Panc1 (cell line): ENCODE measurements around the gene PIEZO1. TPM values are rescaled to one million over a fixed set of nuclear protein-coding genes. Genes with fewer than 3 reads are reported as not detected.

Source experiments
- ATAC-seq: fragments of 200-7000 bp; cut with Tn5 transposase; 2 replicates; pipeline ENCODE4 v1.9.1; 2020; ENCODE audit warnings: mild to moderate bottlenecking, moderate library complexity
- BruUV-seq: library from RNA; stranded (reverse); fragments of 400-500 nt; replicated peaks from 2 replicates; lab custom pipeline; 2021; lab: Mats Ljungman, UMichigan
- CTCF ChIA-PET: fragments of 300-600 bp; sonication (Branson Sonifier 250); formaldehyde crosslinking; loops from one replicate; lab custom pipeline; 2022; ENCODE audit warnings: antibody characterized with exemption; lab: Charles Lee
- POLR2A ChIA-PET: fragments of 300-600 bp; sonication (Branson Sonifier 250); formaldehyde crosslinking; loops from one replicate; lab custom pipeline; 2022; ENCODE audit warnings: antibody characterized with exemption; lab: Charles Lee
- DNase-seq: peaks from one replicate; pipeline ENCODE4 v3.0.0-alpha.2; 2010; ENCODE audit warnings: low read depth, low spot score
- H3K27ac ChIP-seq: 2 replicates; pipeline ENCODE4 v1.5.1; 2011; ENCODE audit warnings: mild to moderate bottlenecking, low read length, inconsistent platforms
- H3K27me3 ChIP-seq: fragments of 200-500 bp; sonication (Bioruptor generic); 2 replicates; pipeline ENCODE4 v1.6.0; 2014; ENCODE audit warnings: low read length, inconsistent platforms; ENCODE audit not compliant: control insufficient read depth, insufficient read depth
- H3K36me3 ChIP-seq: fragments of 200-500 bp; sonication (Bioruptor generic); 2 replicates; pipeline ENCODE4 v1.5.1; 2014; ENCODE audit warnings: inconsistent platforms, mild to moderate bottlenecking, low read length, moderate library complexity; ENCODE audit not compliant: control insufficient read depth, insufficient read depth
- H3K4me1 ChIP-seq: 2 replicates; pipeline ENCODE4 v1.5.1; 2011; ENCODE audit warnings: inconsistent platforms, mild to moderate bottlenecking, low read length, moderate library complexity; ENCODE audit not compliant: control insufficient read depth, insufficient read depth
- H3K4me3 ChIP-seq, 2 experiments: 2 replicates each; pipeline ENCODE4 v1.5.1; 2011 to 2012; ENCODE audit warnings: low read depth in 2 of 2, low read length in 2 of 2, mild to moderate bottlenecking in 2 of 2, inconsistent platforms in 1 of 2, moderate library complexity in 1 of 2
- H3K9me3 ChIP-seq: fragments of 200-500 bp; sonication (Bioruptor generic); 2 replicates; pipeline ENCODE4 v1.5.1; 2014; ENCODE audit warnings: low read depth, mild to moderate bottlenecking, inconsistent platforms, low read length, moderate library complexity; ENCODE audit not compliant: control insufficient read depth, insufficient read depth
- POLR2AphosphoS5 ChIP-seq: IDR thresholded peaks from 2 replicates; pipeline ENCODE4 v1.6.1; 2012; ENCODE audit warnings: mild to moderate bottlenecking, low read depth, low read length, moderate library complexity
- SIN3A ChIP-seq: IDR thresholded peaks from 2 replicates; pipeline ENCODE4 v1.6.1; 2012; ENCODE audit warnings: low read depth, mild to moderate bottlenecking, low read length, moderate library complexity, borderline replicate concordance; ENCODE audit not compliant: insufficient read depth
- TCF7L2 ChIP-seq: IDR thresholded peaks from 2 replicates; pipeline ENCODE4 v1.6.1; 2011; ENCODE audit warnings: mild to moderate bottlenecking, low read depth, low read length, inconsistent platforms
- in situ Hi-C: cut with HindIII; loops from 2 replicates; pipeline ENCODE4 v1.10.0; 2016; ENCODE audit warnings: low sequenced_read_pairs, low pct_unique_long_range_greater_than_20kb
- intact Hi-C: fragments of 100-400 bp; cut with micrococcal nuclease; formaldehyde crosslinking; loops from one replicate; pipeline ENCODE4 v1.10.0; 2022; ENCODE audit not compliant: unreplicated experiment
- total RNA-seq: library from RNA; stranded (reverse); gene quantifications from one replicate; pipeline ENCODE4 v1.2.1, GENCODE V29; 2021; ENCODE audit not compliant: unreplicated experiment
- TF ChIP-seq, protein P1 (sequence below), 2 experiments: IDR thresholded peaks; 2 replicates each; pipeline ENCODE4 v1.6.1; 2011 to 2012; ENCODE audit warnings: low read depth in 2 of 2, control low read depth in 1 of 2, low read length in 1 of 2, mild to moderate bottlenecking in 1 of 2, moderate library complexity in 1 of 2; ENCODE audit not compliant: insufficient read depth in 1 of 2
- TF ChIP-seq, protein P2 (sequence below): fragments of 450-650 bp; IDR thresholded peaks from 2 replicates; pipeline ENCODE4 v1.5.1; 2017; ENCODE audit warnings: mild to moderate bottlenecking

The PIEZO1 gene
- total RNA-seq, 1 experiment from 2014 or later = 175 TPM

DNA sequence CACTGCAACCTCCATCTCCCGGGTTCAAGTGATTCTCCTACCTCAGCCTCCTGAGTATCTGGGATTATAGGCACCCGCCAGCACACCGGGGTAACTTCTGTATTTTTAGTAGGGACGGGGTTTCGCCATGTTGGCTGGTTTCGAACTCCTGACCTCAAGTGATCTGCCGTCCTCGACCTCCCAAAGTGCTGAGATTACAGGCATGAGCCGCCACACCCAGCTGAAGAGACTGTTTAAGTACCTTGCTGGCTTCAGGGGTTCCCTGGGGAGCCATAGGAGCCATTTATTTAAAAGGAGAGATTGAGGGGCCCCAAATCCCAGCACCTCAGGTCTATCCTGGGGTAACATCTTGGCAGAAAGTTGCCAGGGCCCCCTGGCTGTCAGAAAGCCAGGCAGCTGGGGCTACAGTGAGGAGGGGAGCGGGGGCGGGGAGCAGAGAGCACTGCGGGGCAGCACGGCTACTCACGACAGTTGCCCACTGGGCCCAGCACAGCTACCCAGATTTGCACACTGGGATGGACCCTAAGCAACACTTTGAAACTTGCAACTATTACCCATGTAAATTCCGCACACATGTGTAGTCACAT, 100.4 kb downstream of the PIEZO1 start:
- ATAC-seq = no peak
- DNase-seq = no peak
- H3K4me1 ChIP-seq = no peaks in the 10 kb centered on the region; the same call in 1 of the 2 replicates
- CTCF ChIA-PET = interaction anchor here (0.7 kb wide), 1 partner anchor 163 kb away, joined by 3 read pairs; no protein-coding TSS in a partner anchor
- no peaks in the 10 kb centered on the region for H3K27me3 ChIP-seq
- POLR2A ChIA-PET = no interaction called here
- no peak overlapping the region for H3K4me3 ChIP-seq
- TF ChIP-seq TCF7L2 (no peak), SIN3A (no peak), POLR2AphosphoS5 (no peak)
- TF ChIP-seq, protein P1, sequence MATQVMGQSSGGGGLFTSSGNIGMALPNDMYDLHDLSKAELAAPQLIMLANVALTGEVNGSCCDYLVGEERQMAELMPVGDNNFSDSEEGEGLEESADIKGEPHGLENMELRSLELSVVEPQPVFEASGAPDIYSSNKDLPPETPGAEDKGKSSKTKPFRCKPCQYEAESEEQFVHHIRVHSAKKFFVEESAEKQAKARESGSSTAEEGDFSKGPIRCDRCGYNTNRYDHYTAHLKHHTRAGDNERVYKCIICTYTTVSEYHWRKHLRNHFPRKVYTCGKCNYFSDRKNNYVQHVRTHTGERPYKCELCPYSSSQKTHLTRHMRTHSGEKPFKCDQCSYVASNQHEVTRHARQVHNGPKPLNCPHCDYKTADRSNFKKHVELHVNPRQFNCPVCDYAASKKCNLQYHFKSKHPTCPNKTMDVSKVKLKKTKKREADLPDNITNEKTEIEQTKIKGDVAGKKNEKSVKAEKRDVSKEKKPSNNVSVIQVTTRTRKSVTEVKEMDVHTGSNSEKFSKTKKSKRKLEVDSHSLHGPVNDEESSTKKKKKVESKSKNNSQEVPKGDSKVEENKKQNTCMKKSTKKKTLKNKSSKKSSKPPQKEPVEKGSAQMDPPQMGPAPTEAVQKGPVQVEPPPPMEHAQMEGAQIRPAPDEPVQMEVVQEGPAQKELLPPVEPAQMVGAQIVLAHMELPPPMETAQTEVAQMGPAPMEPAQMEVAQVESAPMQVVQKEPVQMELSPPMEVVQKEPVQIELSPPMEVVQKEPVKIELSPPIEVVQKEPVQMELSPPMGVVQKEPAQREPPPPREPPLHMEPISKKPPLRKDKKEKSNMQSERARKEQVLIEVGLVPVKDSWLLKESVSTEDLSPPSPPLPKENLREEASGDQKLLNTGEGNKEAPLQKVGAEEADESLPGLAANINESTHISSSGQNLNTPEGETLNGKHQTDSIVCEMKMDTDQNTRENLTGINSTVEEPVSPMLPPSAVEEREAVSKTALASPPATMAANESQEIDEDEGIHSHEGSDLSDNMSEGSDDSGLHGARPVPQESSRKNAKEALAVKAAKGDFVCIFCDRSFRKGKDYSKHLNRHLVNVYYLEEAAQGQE (IDR thresholded peaks at IDR 0.05; ENCODE audit: insufficient read depth in 1 of 2, low read depth in 2 of 2, low read length in 1 of 2) = no peak
- TF ChIP-seq, protein P2, sequence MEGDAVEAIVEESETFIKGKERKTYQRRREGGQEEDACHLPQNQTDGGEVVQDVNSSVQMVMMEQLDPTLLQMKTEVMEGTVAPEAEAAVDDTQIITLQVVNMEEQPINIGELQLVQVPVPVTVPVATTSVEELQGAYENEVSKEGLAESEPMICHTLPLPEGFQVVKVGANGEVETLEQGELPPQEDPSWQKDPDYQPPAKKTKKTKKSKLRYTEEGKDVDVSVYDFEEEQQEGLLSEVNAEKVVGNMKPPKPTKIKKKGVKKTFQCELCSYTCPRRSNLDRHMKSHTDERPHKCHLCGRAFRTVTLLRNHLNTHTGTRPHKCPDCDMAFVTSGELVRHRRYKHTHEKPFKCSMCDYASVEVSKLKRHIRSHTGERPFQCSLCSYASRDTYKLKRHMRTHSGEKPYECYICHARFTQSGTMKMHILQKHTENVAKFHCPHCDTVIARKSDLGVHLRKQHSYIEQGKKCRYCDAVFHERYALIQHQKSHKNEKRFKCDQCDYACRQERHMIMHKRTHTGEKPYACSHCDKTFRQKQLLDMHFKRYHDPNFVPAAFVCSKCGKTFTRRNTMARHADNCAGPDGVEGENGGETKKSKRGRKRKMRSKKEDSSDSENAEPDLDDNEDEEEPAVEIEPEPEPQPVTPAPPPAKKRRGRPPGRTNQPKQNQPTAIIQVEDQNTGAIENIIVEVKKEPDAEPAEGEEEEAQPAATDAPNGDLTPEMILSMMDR = no peak
- H3K27ac ChIP-seq = no peak overlapping the region
- H3K36me3 ChIP-seq = no peaks in the 10 kb centered on the region
- in situ Hi-C loops = no loop called here
- BruUV-seq = no TSS peak
- intact Hi-C loops = no loop called here
- H3K9me3 ChIP-seq = no peaks in the 10 kb centered on the region

DNA sequence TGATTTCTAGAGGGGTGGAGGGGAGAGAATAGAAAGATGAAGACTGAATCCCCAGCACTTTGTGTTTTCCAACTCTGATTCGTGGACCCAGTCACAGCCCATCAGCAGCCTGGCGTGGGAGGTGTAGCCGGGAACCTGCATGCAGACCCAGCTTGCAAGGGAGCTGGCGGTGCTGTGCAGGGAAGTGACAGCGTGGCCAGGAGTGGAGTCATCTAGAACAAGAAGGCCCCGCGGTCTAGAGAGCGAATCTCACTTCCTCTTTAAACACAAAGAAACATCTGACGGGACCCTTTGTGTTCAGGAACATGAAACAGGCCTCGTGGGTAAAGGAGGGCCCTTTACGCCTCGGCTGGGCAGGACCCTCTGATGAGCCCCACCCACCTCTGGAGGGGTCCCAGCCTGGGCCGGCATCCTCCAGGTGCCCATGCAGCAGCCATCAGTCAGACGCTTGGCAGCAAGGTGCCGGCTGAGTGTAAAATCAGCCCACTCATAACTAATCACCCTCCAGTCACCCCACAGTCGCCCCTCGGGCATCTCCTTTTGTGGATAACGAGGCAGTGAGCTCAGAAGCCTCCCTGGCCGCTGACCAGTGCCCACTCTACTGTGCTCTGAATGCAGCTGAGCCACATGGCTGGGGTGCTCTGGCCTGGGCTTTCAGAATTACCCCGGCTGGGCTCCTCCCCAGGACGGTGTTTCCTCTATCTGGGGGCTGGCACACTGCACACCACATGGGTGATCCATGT, 103.1 kb downstream of the PIEZO1 start:
- in situ Hi-C loops = no loop called here
- TF ChIP-seq POLR2AphosphoS5 (no peak), SIN3A (no peak), TCF7L2 (no peak)
- TF ChIP-seq, protein P1 (IDR thresholded peaks at IDR 0.05; ENCODE audit: insufficient read depth in 1 of 2, low read depth in 2 of 2, low read length in 1 of 2) = no peak
- TF ChIP-seq, protein P2 = no peak
- H3K27me3 ChIP-seq = no peaks in the 10 kb centered on the region
- ATAC-seq (0 out of 2 replicates have a peak, but pooled peaks have one; percentile 13), DNase-seq (no peak)
- intact Hi-C loops = no loop called here
- no peak overlapping the region for H3K4me3 ChIP-seq
- BruUV-seq = no TSS peak
- ChIA-PET POLR2A (no interaction called here), CTCF (no interaction called here)
- H3K36me3 ChIP-seq = no peaks in the 10 kb centered on the region
- H3K4me1 ChIP-seq = no peaks in the 10 kb centered on the region; the same call in 1 of the 2 replicates
- no peaks in the 10 kb centered on the region for H3K9me3 ChIP-seq
- H3K27ac ChIP-seq = no peak overlapping the region
